ENCODE data around the gene CHRDL1.

DNA sequence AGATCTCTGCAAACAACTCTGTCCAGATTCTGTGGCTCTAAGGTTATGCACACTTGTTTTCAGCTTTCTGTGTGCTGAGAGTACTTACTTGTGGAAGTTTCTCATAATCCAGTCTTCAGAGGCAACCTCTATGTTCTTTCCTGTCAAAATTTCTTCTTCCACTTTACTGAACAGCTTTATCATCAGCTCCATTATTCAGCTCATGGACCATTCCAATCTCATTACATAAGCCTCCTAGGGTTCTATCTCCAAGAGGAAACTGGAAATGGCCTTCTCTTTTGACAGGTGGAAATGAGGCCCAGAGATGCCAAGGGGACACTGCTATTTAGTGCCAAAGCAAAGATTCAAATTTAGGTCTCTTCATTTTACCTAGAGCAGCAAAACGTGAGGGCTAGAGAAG lies 61.3 kb downstream of the CHRDL1 start:
- no peak for TF ChIP-seq EZH2 (IDR thresholded peaks at IDR 0.05; ENCODE audit: low read length, missing control alignments)
- TF ChIP-seq, protein P1, sequence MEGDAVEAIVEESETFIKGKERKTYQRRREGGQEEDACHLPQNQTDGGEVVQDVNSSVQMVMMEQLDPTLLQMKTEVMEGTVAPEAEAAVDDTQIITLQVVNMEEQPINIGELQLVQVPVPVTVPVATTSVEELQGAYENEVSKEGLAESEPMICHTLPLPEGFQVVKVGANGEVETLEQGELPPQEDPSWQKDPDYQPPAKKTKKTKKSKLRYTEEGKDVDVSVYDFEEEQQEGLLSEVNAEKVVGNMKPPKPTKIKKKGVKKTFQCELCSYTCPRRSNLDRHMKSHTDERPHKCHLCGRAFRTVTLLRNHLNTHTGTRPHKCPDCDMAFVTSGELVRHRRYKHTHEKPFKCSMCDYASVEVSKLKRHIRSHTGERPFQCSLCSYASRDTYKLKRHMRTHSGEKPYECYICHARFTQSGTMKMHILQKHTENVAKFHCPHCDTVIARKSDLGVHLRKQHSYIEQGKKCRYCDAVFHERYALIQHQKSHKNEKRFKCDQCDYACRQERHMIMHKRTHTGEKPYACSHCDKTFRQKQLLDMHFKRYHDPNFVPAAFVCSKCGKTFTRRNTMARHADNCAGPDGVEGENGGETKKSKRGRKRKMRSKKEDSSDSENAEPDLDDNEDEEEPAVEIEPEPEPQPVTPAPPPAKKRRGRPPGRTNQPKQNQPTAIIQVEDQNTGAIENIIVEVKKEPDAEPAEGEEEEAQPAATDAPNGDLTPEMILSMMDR (conservative IDR thresholded peaks at IDR 0.05 in 1 of 2, IDR thresholded peaks at IDR 0.05 in 1 of 2; ENCODE audit: low read depth in 1 of 2, low read length in 2 of 2), result no peak
